HUES64 (cell line): ENCODE data around the gene TSSK2.

Experiments
- H3K27ac ChIP-seq: 2 replicates; pipeline ENCODE4 v1.7.0; 2013; ENCODE audit warnings: low read depth, low read length, inconsistent platforms
- H3K27me3 ChIP-seq: 2 replicates; pipeline ENCODE4 v1.6.1; 2013; ENCODE audit warnings: mild to moderate bottlenecking, low read length; ENCODE audit not compliant: insufficient read depth
- H3K36me3 ChIP-seq: 2 replicates; pipeline ENCODE4 v1.6.1; 2013; ENCODE audit warnings: mild to moderate bottlenecking, low read length; ENCODE audit not compliant: insufficient read depth
- H3K4me1 ChIP-seq: 2 replicates; pipeline ENCODE4 v1.6.1; 2013; ENCODE audit warnings: mild to moderate bottlenecking, low read length, moderate library complexity; ENCODE audit not compliant: insufficient read depth
- H3K4me3 ChIP-seq: 2 replicates; pipeline ENCODE4 v1.5.1; 2013; ENCODE audit warnings: mild to moderate bottlenecking, low read length, moderate library complexity
- H3K9ac ChIP-seq: 2 replicates; pipeline ENCODE4 v1.6.1; 2013; ENCODE audit warnings: mild to moderate bottlenecking, low read depth, low read length
- H3K9me3 ChIP-seq: 2 replicates; pipeline ENCODE4 v1.6.1; 2013; ENCODE audit warnings: low read depth, low read length; ENCODE audit not compliant: insufficient read depth
- WGBS: fragments of 150-250, 120-280 bp; methylation state at CpG from one replicate; pipeline ENCODE4 v1.1.7; 2013; ENCODE audit warnings: missing lambda C conversion rate; 5-methylcytosine and 5-hydroxymethylcytosine counted together

The TSSK2 gene

DNA sequence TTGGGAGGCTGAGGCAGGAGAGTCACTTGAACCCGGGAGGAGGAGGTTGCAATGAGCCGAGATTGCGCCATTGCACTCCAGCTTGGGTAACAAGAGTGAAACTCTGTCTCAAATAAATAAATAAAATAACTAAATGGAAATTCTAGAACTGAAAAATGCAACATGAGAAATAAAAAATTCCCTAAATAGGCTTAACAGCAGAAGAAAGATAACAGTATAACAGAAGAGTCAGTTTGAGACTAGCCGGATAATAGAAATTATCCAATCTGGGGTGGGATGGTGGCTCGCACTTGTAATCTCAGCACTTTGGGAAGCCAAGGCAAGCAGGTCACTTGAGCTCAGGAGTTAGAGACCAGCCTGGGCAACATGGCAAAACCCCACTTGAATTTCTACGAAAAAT is 33.3 kb downstream of the TSSK2 start:
- H3K4me3 ChIP-seq: no peak overlapping the region
- H3K9me3 ChIP-seq: no peaks in the 10 kb centered on the region
- H3K27ac ChIP-seq: no peak overlapping the region
- H3K36me3 ChIP-seq: no peaks in the 10 kb centered on the region
- 95% methylated on average over 5 of the region's 6 CpGs for WGBS
- peaks cover 50% of the 10 kb centered on the region for H3K27me3 ChIP-seq
- H3K9ac ChIP-seq: no peak overlapping the region
- H3K4me1 ChIP-seq: no peaks in the 10 kb centered on the region

DNA sequence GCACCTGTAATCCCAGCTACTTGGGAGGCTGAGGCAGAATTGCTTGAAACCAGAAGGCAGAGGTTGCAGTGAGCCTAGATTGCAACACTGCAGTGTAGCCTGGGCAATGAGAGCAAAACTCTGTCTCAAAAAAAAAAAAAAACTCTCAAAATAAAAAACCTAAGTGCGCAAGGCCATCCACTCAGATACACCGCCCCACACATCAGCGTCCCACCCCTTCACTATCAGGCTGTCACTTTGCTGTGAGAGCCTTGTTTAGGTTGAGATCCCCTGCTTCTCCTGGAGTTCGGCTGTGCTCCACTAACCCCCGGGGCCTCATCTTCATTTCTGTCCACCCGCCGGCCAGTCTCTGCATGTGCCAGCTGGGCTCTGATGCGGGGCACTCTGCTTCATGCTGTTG is 35.3 kb downstream of the TSSK2 start:
- 86% methylated on average over 8 of the region's 8 CpGs for WGBS

GRCh38 chr22:19167106-19167869 is 36.2 kb downstream of the TSSK2 start:
- Histone ChIP-seq H3K9ac (no peak overlapping the region), H3K27ac (no peak overlapping the region), H3K4me1 (no peaks in the 10 kb centered on the region; the same call in 1 of the 2 replicates), H3K4me3 (no peak overlapping the region), H3K9me3 (no peaks in the 10 kb centered on the region), H3K36me3 (no peaks in the 10 kb centered on the region), H3K27me3 (peaks cover 53% of the 10 kb centered on the region)
- 77% methylated on average over 13 of the region's 13 CpGs for WGBS

More for the DNA sequence above, 35.3 kb downstream of the TSSK2 start:
- Histone ChIP-seq H3K4me3 (no peak overlapping the region), H3K27ac (no peak overlapping the region), H3K9me3 (no peaks in the 10 kb centered on the region), H3K27me3 (peaks cover 60% of the 10 kb centered on the region), H3K36me3 (no peaks in the 10 kb centered on the region), H3K4me1 (no peaks in the 10 kb centered on the region), H3K9ac (no peak overlapping the region)

- 76% methylated on average over 17 of the region's 17 CpGs for WGBS
- peaks cover 49% of the 10 kb centered on the region for H3K27me3 ChIP-seq
- no peaks in the 10 kb centered on the region for H3K9me3 ChIP-seq
- no peak overlapping the region for H3K4me3 ChIP-seq
- H3K9ac ChIP-seq: no peak overlapping the region
- no peak overlapping the region for H3K27ac ChIP-seq
- peaks cover 5% of the 10 kb centered on the region for H3K4me1 ChIP-seq
- H3K36me3 ChIP-seq: peaks cover under 1% of the 10 kb centered on the region
Measured at GRCh38 chr22:19168088-19168890, 37.2 kb downstream of the TSSK2 start.

- H3K9ac ChIP-seq: peak overlapping the region; percentile 56; the same call in 1 of the 2 replicates
- peaks cover 5% of the 10 kb centered on the region for H3K4me1 ChIP-seq
- 10% methylated on average over 58 of the region's 58 CpGs for WGBS
Measured at GRCh38 chr22:19169002-19169946, 38.2 kb downstream of the TSSK2 start.

DNA sequence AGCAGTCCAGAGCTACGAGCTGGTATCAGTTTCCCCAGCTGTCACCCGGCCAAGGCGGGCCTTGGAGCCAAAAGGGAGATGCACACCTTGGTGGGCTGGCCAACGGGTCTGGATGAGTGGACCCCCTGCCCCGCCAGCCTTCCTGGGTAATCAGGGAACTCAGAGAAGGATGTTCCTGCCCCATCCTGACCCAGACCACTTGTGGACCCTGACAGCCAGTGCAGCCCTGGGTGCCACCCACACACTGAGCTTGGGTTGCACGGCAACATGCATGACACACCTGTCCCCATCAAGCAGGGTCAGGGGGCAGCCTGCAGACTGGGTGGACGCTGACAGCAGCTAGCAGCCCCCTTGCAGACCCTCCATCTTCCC is 38.8 kb downstream of the TSSK2 start:
- Histone ChIP-seq H3K27ac (no peak overlapping the region), H3K9me3 (no peaks in the 10 kb centered on the region), H3K4me3 (peak overlapping the region; percentile 48), H3K9ac (peak overlapping the region; percentile 56; the same call in 1 of the 2 replicates), H3K27me3 (peaks cover 49% of the 10 kb centered on the region), H3K4me1 (peaks cover 5% of the 10 kb centered on the region), H3K36me3 (peaks cover 6% of the 10 kb centered on the region)
- WGBS: 69% methylated on average over 7 of the region's 7 CpGs

More at GRCh38 chr22:19169002-19169946, 38.2 kb downstream of the TSSK2 start:
- Histone ChIP-seq H3K27me3 (peaks cover 49% of the 10 kb centered on the region), H3K36me3 (peaks cover 6% of the 10 kb centered on the region), H3K27ac (no peak overlapping the region), H3K4me3 (peak overlapping the region; percentile 48), H3K9me3 (no peaks in the 10 kb centered on the region)

GRCh38 chr22:19172213-19173046 is 41.3 kb downstream of the TSSK2 start:
- H3K4me1 ChIP-seq: peaks cover 5% of the 10 kb centered on the region
- H3K9me3 ChIP-seq: no peaks in the 10 kb centered on the region
- 55% methylated on average over 13 of the region's 13 CpGs for WGBS

DNA sequence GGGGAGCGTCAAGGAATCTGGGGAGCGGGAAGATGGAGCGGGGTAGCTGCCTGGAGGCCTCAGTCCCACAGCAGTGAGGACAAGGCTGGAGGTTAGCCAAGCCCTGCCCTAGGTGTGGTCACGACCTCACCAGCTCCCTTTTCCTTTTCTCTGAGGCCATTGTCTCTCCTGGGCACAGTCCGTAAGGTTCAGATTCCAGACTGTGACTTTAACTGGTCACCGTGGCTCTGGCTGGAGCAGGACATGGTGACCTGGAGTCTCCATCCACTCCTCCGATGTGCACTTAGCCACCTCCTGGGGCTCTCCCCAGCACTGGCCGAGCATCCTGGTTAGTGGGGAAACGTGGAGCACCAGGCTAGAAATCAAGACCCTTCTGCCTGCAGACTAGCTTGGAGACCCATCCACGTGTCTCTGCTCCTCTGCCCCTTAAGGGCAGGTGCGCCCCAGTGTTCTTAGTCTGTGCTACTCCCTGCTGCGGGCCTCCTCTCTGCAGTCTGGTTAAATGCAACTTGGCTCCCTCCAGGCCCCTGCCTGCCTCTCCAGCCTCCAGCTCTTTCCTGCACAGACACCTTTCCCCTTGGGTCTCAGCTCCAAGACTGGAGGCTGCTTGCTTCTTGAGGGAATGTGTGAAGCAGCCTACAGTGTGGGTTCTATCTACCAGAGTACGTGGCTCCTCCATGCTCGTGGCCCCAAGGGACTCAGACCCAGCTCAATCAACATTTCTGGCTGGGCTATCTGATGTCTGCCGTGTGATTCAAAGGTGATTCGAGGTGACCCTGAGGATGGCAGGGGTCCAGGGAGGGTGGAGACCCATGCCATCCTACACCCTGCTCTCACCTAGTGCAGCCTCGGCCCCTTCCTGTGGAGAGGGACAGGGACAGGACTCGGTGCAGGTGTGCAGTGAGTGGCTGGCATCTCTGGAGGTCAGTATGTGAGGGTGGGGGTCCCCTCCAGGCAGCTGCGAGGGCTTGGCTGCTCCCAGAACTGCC is 42.2 kb downstream of the TSSK2 start:
- 91% methylated on average over 19 of the region's 19 CpGs for WGBS
- H3K27ac ChIP-seq: peak overlapping the region; percentile 81; the same call in 1 of the 2 replicates
- H3K4me1 ChIP-seq: peaks cover 5% of the 10 kb centered on the region

More at GRCh38 chr22:19172213-19173046, 41.3 kb downstream of the TSSK2 start:
- peaks cover 37% of the 10 kb centered on the region for H3K27me3 ChIP-seq
- peak overlapping the region; percentile 94 for H3K9ac ChIP-seq
- H3K36me3 ChIP-seq: peaks cover 18% of the 10 kb centered on the region
- H3K4me3 ChIP-seq: peak overlapping the region; percentile 87
- H3K27ac ChIP-seq: peak overlapping the region; percentile 87

More for the DNA sequence above, 42.2 kb downstream of the TSSK2 start:
- peaks cover 28% of the 10 kb centered on the region for H3K27me3 ChIP-seq
- peak overlapping the region; percentile 87 for H3K4me3 ChIP-seq
- H3K36me3 ChIP-seq: peaks cover 18% of the 10 kb centered on the region
- H3K9ac ChIP-seq: peak overlapping the region; percentile 94; the same call in 1 of the 2 replicates
- no peaks in the 10 kb centered on the region for H3K9me3 ChIP-seq
